GM19239 (cell line): ENCODE results near the gene SLC25A21.
"Not testable (repeated sequence)": the region's sequence is repeated elsewhere in the genome, so short reads cannot be mapped to it uniquely, and the experiment has no call there.

Experiments
- DNase-seq: peaks from one replicate; pipeline ENCODE4 v3.0.0; 2011; ENCODE audit warnings: low spot score; ENCODE audit not compliant: insufficient read length
- FAIRE-seq: peaks from 2 replicates; lab custom pipeline; 2011; peaks lifted over from hg19 to GRCh38; lab: Jason Lieb, UNC

SLC25A21 gene

GRCh38 chr14:37172024-37172869 is at the start of gene SLC25A21:
Gene SLC25A21 (minus strand): TSS chr14:37172606.
- DNase-seq, result no peak
- no peak for FAIRE-seq

GRCh38 chr14:37221073-37221472 is 48.7 kb upstream of the SLC25A21 start:
- FAIRE-seq, result no peak
- no peak for DNase-seq

- FAIRE-seq, result no peak
- DNase-seq, result no peak
Measured at GRCh38 chr14:37215345-37215744, 42.9 kb upstream of the SLC25A21 start.

GRCh38 chr14:37213016-37213415 is 40.6 kb upstream of the SLC25A21 start:
- FAIRE-seq (no peak), DNase-seq (no peak)

- FAIRE-seq (no peak), DNase-seq (no peak)
Measured at GRCh38 chr14:37210448-37210847, 38.0 kb upstream of the SLC25A21 start.

- DNase-seq, FAIRE-seq: not testable (repeated sequence)
Measured at GRCh38 chr14:37209617-37210016, 37.2 kb upstream of the SLC25A21 start.

- DNase-seq, result not testable (repeated sequence)
Measured at GRCh38 chr14:37205623-37206605, 33.5 kb upstream of the SLC25A21 start.

GRCh38 chr14:37203423-37203822 is 31.0 kb upstream of the SLC25A21 start:
- no peak for DNase-seq
- no peak for FAIRE-seq

More at GRCh38 chr14:37205623-37206605, 33.5 kb upstream of the SLC25A21 start:
- FAIRE-seq, result not testable (repeated sequence)

- no peak for FAIRE-seq
- DNase-seq, result no peak
Measured at GRCh38 chr14:37202812-37203211, 30.4 kb upstream of the SLC25A21 start.

- no peak for DNase-seq
- no peak for FAIRE-seq
Measured at GRCh38 chr14:37202265-37202664, 29.9 kb upstream of the SLC25A21 start.

GRCh38 chr14:37201724-37202123 is 29.3 kb upstream of the SLC25A21 start:
- FAIRE-seq (no peak), DNase-seq (no peak)

- no peak for DNase-seq
- FAIRE-seq, result no peak
Measured at GRCh38 chr14:37198907-37199306, 26.5 kb upstream of the SLC25A21 start.

- no peak for DNase-seq
- FAIRE-seq, result no peak
Measured at GRCh38 chr14:37198273-37198598, 25.8 kb upstream of the SLC25A21 start.

GRCh38 chr14:37197421-37198272 is 25.2 kb upstream of the SLC25A21 start, which contains the start of gene MIPOL1:
Gene MIPOL1 (plus strand): TSS chr14:37197937. CDS start chr14:37247889, 49,952 bp downstream.
- no peak for DNase-seq
- no peak for FAIRE-seq

GRCh38 chr14:37196604-37197420 is 24.4 kb upstream of the SLC25A21 start:
- FAIRE-seq (no peak), DNase-seq (no peak)

- DNase-seq (no peak), FAIRE-seq (no peak)
Measured at GRCh38 chr14:37195327-37195726, 22.9 kb upstream of the SLC25A21 start.

- DNase-seq (no peak), FAIRE-seq (no peak)
Measured at GRCh38 chr14:37194698-37195097, 22.3 kb upstream of the SLC25A21 start.

GRCh38 chr14:37189733-37190132 is 17.3 kb upstream of the SLC25A21 start:
- not testable (repeated sequence) for FAIRE-seq, DNase-seq
